SK-N-SH (cell line): ENCODE data around the gene DDX54. TPM values are rescaled to one million over a fixed set of nuclear protein-coding genes. Genes with fewer than 3 reads are reported as not detected.

Experiments
- CTCF ChIA-PET: fragments of 300-600, 350-600 bp; formaldehyde crosslinking; extraction: SDS; loops from one replicate; lab custom pipeline; 2021; lab: Yijun Ruan, JAX
- POLR2A ChIA-PET: fragments of 350-600 bp; sonication (Branson Sonifier 250); formaldehyde crosslinking; extraction: SDS; loops from one replicate; lab custom pipeline; 2020; ENCODE audit warnings: antibody characterized with exemption, inconsistent platforms; lab: Yijun Ruan, JAX
- DNase-seq: peaks from one replicate; pipeline ENCODE4 v3.0.0; 2012
- H2AFZ ChIP-seq: fragments of 200-600 bp; sonication (generic); 2 replicates; pipeline ENCODE4 v1.8.1; 2016; ENCODE audit warnings: antibody characterized with exemption, mild to moderate bottlenecking, low read depth
- H3F3A ChIP-seq: fragments of 200-600 bp; sonication (generic); replicated peaks from 2 replicates; pipeline ENCODE3; 2016; ENCODE audit warnings: antibody characterized with exemption, mild to moderate bottlenecking; ENCODE audit not compliant: insufficient read depth
- H3K27ac ChIP-seq, 2 experiments: fragments of 200-500 bp in 1 of 2; fragments of 200-600 bp in 1 of 2; sonication (Bioruptor generic) in 1 of 2; sonication (generic), shearing (Covaris generic) in 1 of 2; 2 replicates each; pipeline versions ENCODE4 v1.5.1 to v1.6.1; 2014 to 2016; ENCODE audit warnings: low read depth in 2 of 2, inconsistent platforms in 1 of 2, low read length in 1 of 2, mild to moderate bottlenecking in 1 of 2, mixed read lengths in 1 of 2
- H3K27me3 ChIP-seq: fragments of 200-600 bp; sonication (generic), shearing (Covaris generic); 2 replicates; pipeline ENCODE4 v1.6.1; 2016; ENCODE audit warnings: mixed run types; ENCODE audit not compliant: insufficient read depth
- H3K36me3 ChIP-seq, 2 experiments: fragments of 200-500 bp in 1 of 2; fragments of 200-600 bp in 1 of 2; sonication (Bioruptor generic) in 1 of 2; sonication (generic) in 1 of 2; replicated peaks in 1 of 2; 2 replicates each; pipeline versions ENCODE3 to v1.5.1; 2014 to 2016; ENCODE audit warnings: low read length in 1 of 2, mild to moderate bottlenecking in 1 of 2; ENCODE audit not compliant: insufficient read depth in 2 of 2, control insufficient read depth in 1 of 2
- H3K4me1 ChIP-seq, 2 experiments: fragments of 200-500 bp in 1 of 2; fragments of 200-600 bp in 1 of 2; sonication (Bioruptor generic) in 1 of 2; sonication (generic), shearing (Covaris generic) in 1 of 2; 2 replicates each; pipeline versions ENCODE4 v1.5.1 to v1.6.1; 2014 to 2016; ENCODE audit warnings: low read depth in 1 of 2, low read length in 1 of 2, mixed run types in 1 of 2; ENCODE audit not compliant: insufficient read depth in 2 of 2, control insufficient read depth in 1 of 2
- H3K4me2 ChIP-seq: fragments of 200-600 bp; sonication (generic), shearing (Covaris generic); 2 replicates; pipeline ENCODE4 v1.6.1; 2017; ENCODE audit warnings: mixed run types
- H3K4me3 ChIP-seq, 2 experiments: fragments of 200-500 bp in 1 of 2; fragments of 200-600 bp in 1 of 2; sonication (Bioruptor generic) in 1 of 2; sonication (generic), shearing (Covaris generic) in 1 of 2; 2 replicates each; pipeline versions ENCODE4 v1.5.1 to v1.8.1; 2014 to 2016; ENCODE audit warnings: low read depth in 2 of 2, inconsistent platforms in 1 of 2, low read length in 1 of 2, mild to moderate bottlenecking in 1 of 2, mixed read lengths in 1 of 2, moderate library complexity in 1 of 2
- H3K79me2 ChIP-seq: fragments of 200-600 bp; sonication (generic); 2 replicates; pipeline ENCODE4 v1.8.1; 2017; ENCODE audit warnings: mild to moderate bottlenecking; ENCODE audit not compliant: insufficient read depth
- H3K9ac ChIP-seq: fragments of 200-600 bp; sonication (generic); 2 replicates; pipeline ENCODE4 v1.6.1; 2017; ENCODE audit warnings: mixed run types
- H3K9me2 ChIP-seq: fragments of 200-600 bp; sonication (generic); 2 replicates; pipeline ENCODE4 v1.6.1; 2017; ENCODE audit warnings: mixed run types
- H3K9me3 ChIP-seq: fragments of 200-600 bp; sonication (generic); 2 replicates; pipeline ENCODE4 v1.6.1; 2017; ENCODE audit warnings: mixed run types, mild to moderate bottlenecking, moderate library complexity
- H4K20me1 ChIP-seq: fragments of 200-600 bp; sonication (generic); 2 replicates; pipeline ENCODE4 v1.6.1; 2017; ENCODE audit warnings: mild to moderate bottlenecking, mixed run types; ENCODE audit not compliant: insufficient read depth
- CHD2 ChIP-seq: fragments of 150-350 bp; IDR thresholded peaks from 2 replicates; pipeline ENCODE4 v1.6.1; 2018; ENCODE audit warnings: low read length; ENCODE audit not compliant: partially characterized antibody
- EZH2phosphoT487 ChIP-seq: fragments of 200-600 bp; sonication (generic); IDR thresholded peaks from 2 replicates; pipeline ENCODE4 v1.6.1; 2017; ENCODE audit warnings: low read depth, mixed run types, mild to moderate bottlenecking, antibody characterized with exemption, moderate library complexity, borderline replicate concordance
- GATA2 ChIP-seq: sonication (generic); formaldehyde crosslinking; IDR thresholded peaks from 2 replicates; pipeline ENCODE4 v1.5.0; 2020; ENCODE audit warnings: mild to moderate bottlenecking, missing genetic modification reagents
- MXI1 ChIP-seq: IDR thresholded peaks from 2 replicates; pipeline ENCODE4 v1.6.1; 2012; ENCODE audit warnings: mild to moderate bottlenecking, low read depth, low read length, improper control_type of control experiment
- NRF1 ChIP-seq: IDR thresholded peaks from 2 replicates; pipeline ENCODE4 v1.6.1; 2012; ENCODE audit warnings: low read depth, mild to moderate bottlenecking, low read length
- RAD21 ChIP-seq: IDR thresholded peaks from 2 replicates; pipeline ENCODE4 v1.6.1; 2012; ENCODE audit warnings: mild to moderate bottlenecking, low read length
- RFX5 ChIP-seq: IDR thresholded peaks from 2 replicates; pipeline ENCODE4 v1.6.1; 2012; ENCODE audit warnings: mild to moderate bottlenecking, improper control_type of control experiment, low read length
- USF1 ChIP-seq: IDR thresholded peaks from 2 replicates; pipeline ENCODE4 v1.4.0; 2012; ENCODE audit warnings: low read depth, borderline replicate concordance
- WGBS: methylation state at CpG from one replicate; pipeline ENCODE4 v1.1.6; 2017; ENCODE audit warnings: low lambda C conversion rate; 5-methylcytosine and 5-hydroxymethylcytosine counted together
- polyA plus RNA-seq, 3 experiments: library from polyadenylated mRNA; depleted of rRNA; stranded (reverse); fragments of >200 nt; gene quantifications; 2 replicates each; pipeline ENCODE4 v1.2.3, GENCODE V29; 2012
- TF ChIP-seq, protein P1 (sequence below): IDR thresholded peaks from 2 replicates; pipeline ENCODE4 v1.4.0; 2012; ENCODE audit warnings: low read depth, borderline replicate concordance

Gene DDX54
- polyA plus RNA-seq, 1 of the 3 experiments (the other 2 are of a cell fraction) = 69.9 TPM

DNA sequence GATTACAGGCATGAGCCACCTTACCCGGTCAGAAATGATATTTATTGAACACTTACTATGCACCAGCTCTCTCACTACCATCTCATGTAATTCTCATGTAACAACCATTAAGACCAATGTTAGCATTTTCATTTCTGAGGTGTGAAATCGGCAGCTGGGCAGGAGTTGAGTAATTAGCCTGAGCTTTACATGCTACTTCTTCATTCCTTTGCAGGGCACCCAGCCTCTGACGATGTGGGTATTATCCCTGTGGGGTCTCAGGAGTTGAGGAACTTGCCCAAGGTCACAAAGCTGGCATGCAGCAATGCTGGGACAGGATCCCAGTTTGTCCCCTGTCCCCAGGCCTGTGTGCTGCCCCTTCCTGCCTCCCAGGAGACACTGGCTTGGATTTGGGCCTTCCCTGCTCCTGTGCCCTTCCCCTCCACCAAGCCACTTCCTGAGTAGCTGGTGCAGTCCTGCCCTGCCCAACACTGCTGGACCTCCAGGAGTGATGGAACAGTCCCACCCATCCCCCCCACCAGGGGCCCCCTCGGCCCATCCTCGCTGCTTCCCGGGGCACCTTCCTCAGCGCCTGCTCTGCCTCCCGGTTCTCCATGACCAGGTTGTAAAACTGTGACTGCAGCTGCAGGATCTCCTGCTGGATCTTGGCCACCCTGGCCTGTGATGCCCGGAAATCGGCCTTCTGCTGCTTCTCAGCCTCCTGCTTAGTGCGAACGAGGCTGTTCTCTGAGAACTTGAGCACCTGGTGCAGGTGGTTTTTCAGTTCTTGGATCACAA is 14.9 kb upstream of the DDX54 start:
- no peaks in the 10 kb centered on the region for H3K79me2 ChIP-seq
- no peaks in the 10 kb centered on the region for H4K20me1 ChIP-seq
- ChIA-PET POLR2A (no interaction called here), CTCF (no interaction called here)
- H3F3A ChIP-seq = peaks cover 6% of the 10 kb centered on the region
- H3K4me1 ChIP-seq = peaks cover 4 to 10% of the 10 kb centered on the region in 2 experiments; a peak in 3 of 4 replicates
- no peaks in the 10 kb centered on the region for H3K9me2 ChIP-seq
- no peak overlapping the region for H2AFZ ChIP-seq
- WGBS = 92% methylated on average over 11 of the region's 12 CpGs
- H3K36me3 ChIP-seq = no peaks in the 10 kb centered on the region
- H3K4me3 ChIP-seq = no peak overlapping the region
- no peaks in the 10 kb centered on the region for H3K9me3 ChIP-seq
- no peak for TF ChIP-seq RAD21
- no peak for TF ChIP-seq USF1
- no peak for TF ChIP-seq RFX5
- no peak for TF ChIP-seq MXI1
- TF ChIP-seq GATA2 (CRISPR knock-in tag) = no peak
- TF ChIP-seq CHD2 = no peak
- no peak for TF ChIP-seq NRF1
- TF ChIP-seq, protein P1, sequence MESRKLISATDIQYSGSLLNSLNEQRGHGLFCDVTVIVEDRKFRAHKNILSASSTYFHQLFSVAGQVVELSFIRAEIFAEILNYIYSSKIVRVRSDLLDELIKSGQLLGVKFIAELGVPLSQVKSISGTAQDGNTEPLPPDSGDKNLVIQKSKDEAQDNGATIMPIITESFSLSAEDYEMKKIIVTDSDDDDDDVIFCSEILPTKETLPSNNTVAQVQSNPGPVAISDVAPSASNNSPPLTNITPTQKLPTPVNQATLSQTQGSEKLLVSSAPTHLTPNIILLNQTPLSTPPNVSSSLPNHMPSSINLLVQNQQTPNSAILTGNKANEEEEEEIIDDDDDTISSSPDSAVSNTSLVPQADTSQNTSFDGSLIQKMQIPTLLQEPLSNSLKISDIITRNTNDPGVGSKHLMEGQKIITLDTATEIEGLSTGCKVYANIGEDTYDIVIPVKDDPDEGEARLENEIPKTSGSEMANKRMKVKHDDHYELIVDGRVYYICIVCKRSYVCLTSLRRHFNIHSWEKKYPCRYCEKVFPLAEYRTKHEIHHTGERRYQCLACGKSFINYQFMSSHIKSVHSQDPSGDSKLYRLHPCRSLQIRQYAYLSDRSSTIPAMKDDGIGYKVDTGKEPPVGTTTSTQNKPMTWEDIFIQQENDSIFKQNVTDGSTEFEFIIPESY = no peak
- no peak overlapping the region for H3K4me2 ChIP-seq
- H3K27me3 ChIP-seq = no peaks in the 10 kb centered on the region
- no peak overlapping the region for H3K27ac ChIP-seq
- no peak overlapping the region for H3K9ac ChIP-seq
- no peak for DNase-seq

DNA sequence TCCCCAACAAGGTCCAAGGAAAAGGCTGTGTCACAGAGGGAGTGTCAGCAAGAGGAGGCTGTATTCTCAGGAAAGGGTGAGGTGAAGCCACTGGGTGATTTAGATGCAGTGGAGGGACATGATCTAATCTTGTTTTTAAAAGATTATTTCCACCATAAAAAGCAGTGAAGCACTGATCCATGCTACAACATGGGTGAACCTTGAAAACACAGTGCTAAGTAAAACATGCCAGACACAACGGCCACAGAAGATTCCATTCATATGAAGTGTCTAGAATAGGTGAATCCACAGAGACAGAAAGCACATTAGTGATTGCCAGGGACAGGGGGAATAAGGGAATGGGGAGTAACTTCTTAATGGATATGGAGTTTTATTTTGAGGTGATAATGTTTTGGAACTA is 13.0 kb upstream of the DDX54 start:
- no peaks in the 10 kb centered on the region for H4K20me1 ChIP-seq
- no peak overlapping the region for H3K4me2 ChIP-seq
- 16% methylated on average over 1 of the region's 1 CpG for WGBS
- H3K9me2 ChIP-seq = no peaks in the 10 kb centered on the region
- CTCF ChIA-PET = interaction anchor here (1.2 to 4.5 kb wide), 2 partner anchors 164 to 225 kb away, joined by 4 to 42 read pairs; partner anchors contain the start of gene SDSL
- H3K36me3 ChIP-seq = no peaks in the 10 kb centered on the region
- no peaks in the 10 kb centered on the region for H3K9me3 ChIP-seq
- H3K27me3 ChIP-seq = no peaks in the 10 kb centered on the region
- no peak overlapping the region for H3K4me3 ChIP-seq
- H3F3A ChIP-seq = peaks cover 22% of the 10 kb centered on the region
- H3K27ac ChIP-seq = peak overlapping the region in 1 of 2 experiments; percentile 22; a peak in 1 of 4 replicates
- no peaks in the 10 kb centered on the region for H3K79me2 ChIP-seq
- no peak overlapping the region for H2AFZ ChIP-seq
- H3K9ac ChIP-seq = no peak overlapping the region
- peaks cover 10 to 21% of the 10 kb centered on the region in 2 experiments; a peak in 3 of 4 replicates for H3K4me1 ChIP-seq
- POLR2A ChIA-PET = no interaction called here
- TF ChIP-seq EZH2phosphoT487 (no peak), NRF1 (no peak), RFX5 (no peak)
- DNase-seq = no peak
